HG03460 (cell line): ENCODE data around the gene PIM3.

Experiments used
- ATAC-seq: cut with Tn5 transposase; IDR thresholded peaks from one replicate; pipeline ENCODE4 v1.9.1; 2021; ENCODE audit not compliant: unreplicated experiment

PIM3 gene

DNA sequence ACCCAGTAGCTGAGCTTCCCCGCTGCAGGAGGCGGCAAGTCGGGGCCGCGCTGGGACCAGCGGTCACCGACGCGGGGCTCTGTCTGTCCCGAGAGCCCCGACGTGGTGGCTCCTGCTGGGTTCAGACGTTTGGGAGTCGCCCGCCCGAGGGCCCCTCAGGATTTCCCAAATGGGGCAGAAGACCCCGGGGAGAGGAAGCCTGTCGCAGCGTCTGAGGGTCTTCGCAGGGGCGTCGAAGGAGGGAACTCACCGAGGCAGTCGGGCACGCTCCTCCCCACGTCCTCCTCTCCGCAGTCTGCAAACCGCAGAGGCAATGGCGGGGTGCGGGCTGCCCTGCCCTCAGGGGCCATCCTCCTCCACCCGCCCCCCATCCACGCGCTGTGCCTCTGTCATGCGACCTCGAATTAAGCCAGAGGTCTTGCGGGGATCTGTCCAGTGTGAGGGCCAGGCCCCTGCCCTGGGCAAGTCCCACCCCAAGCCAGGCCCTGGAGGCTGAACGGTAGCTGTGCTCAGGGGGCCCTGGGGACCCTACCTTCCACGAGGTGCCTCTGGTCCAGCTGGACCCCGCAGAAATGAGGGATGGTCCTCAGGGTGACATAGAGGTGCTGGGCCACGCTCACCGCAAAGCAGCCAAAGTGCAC is 39.5 kb downstream of the PIM3 start:
- ATAC-seq: no peak

DNA sequence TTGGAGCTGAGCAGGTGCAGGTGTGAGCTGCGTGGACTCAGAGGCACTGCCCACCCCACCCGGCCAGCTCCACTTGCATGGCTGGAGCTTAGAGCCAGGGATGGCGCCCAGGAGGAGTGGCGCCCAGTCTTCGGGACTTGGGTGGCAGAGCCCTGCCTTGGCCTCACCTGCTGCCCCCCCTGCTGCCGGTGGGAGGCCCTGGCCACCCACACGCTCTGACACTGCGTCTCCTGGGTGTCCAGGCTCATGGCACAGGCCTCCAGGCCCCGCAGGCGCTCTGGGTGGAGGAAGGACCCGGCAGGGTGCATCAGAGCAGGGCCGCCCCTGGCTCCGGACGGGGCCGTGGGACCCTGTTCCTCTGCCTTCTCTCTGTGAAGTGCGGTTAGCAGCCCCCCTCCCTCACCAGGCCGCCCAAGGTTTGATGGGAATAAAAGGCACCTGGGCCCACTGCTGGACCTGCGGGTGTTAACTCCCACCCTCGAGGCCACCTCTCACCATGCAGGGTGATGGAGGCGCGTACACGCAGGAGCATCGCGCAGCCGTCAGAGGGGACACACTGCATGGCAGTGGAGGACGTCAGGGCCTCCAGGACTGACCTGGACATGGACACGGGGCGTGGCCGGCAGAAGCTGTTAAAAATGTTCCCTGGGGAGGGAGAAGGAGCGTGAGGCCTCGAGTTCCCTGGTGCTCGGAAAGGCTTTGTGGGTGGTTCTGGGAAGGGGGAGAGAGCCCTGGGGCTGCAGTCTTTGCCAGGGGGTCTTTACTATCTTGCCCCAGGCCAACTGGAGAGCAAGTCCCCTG is 40.2 kb downstream of the PIM3 start:
- no peak for ATAC-seq

GRCh38 chr22:50001388-50002231 is 41.0 kb downstream of the PIM3 start:
- ATAC-seq: no peak

DNA sequence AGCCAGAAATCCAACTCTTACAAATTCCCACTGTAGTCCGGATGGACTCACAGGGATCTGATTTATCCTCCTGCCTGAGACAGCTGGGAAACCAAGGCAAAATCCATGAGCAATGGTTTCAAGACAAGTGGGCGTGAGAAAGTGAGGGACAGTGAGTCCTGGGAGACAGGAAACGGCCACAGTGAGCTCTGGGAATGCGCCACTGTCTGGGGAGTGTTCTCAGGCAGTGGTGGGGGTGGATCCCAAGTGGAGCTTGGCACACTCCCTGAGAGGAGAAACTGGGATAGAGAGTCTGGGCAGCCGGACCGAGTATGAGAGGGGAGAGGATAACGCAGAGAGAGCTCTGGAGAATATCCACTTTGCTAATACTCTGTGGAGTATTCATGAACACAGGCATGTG is 42.2 kb downstream of the PIM3 start:
- no peak for ATAC-seq

GRCh38 chr22:50004918-50005317 is 44.3 kb downstream of the PIM3 start:
- ATAC-seq: no peak

DNA sequence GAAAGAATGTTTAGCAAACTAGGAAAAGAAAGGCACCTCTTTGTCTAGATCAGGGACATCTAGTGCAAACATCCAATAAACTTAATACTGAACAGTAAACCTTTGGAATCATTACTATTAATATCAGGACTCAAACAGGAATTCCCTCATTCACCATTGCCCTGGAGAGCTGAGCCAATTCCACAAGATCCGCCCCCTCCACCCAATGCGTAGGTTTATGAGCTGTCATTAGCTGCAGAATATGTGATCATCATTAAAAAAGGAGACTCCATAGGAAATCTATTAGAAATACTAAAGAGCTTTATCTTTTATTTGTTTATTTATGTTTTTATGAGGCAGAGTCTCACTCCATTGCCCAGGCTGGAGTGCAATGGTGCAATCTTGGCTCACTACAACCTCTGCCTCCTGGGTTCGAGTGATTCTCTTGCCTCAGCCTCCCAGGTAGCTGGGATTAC is 46.5 kb downstream of the PIM3 start:
- no peak for ATAC-seq

GRCh38 chr22:50008151-50009040 is 47.8 kb downstream of the PIM3 start:
- ATAC-seq: no peak

DNA sequence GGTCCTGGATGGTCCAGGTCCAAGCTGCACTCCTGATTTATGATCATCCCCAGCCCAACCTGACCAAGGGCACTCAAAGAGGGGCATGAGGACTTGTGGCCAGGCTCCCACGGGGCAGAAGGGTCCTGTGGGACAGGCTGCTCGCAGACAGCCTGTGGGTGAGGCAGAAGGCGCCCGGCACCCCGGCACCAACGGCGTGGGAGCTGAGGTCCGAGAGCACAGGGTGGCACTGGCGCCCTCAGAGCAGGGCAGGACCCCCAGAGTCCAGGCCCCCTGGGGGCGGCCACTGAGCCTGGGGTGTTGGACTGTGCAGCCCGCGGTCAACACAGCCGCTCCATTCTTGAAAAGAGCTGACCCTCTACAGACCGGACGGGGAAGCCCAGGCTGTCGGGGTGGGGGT is 48.7 kb downstream of the PIM3 start:
- no peak for ATAC-seq

DNA sequence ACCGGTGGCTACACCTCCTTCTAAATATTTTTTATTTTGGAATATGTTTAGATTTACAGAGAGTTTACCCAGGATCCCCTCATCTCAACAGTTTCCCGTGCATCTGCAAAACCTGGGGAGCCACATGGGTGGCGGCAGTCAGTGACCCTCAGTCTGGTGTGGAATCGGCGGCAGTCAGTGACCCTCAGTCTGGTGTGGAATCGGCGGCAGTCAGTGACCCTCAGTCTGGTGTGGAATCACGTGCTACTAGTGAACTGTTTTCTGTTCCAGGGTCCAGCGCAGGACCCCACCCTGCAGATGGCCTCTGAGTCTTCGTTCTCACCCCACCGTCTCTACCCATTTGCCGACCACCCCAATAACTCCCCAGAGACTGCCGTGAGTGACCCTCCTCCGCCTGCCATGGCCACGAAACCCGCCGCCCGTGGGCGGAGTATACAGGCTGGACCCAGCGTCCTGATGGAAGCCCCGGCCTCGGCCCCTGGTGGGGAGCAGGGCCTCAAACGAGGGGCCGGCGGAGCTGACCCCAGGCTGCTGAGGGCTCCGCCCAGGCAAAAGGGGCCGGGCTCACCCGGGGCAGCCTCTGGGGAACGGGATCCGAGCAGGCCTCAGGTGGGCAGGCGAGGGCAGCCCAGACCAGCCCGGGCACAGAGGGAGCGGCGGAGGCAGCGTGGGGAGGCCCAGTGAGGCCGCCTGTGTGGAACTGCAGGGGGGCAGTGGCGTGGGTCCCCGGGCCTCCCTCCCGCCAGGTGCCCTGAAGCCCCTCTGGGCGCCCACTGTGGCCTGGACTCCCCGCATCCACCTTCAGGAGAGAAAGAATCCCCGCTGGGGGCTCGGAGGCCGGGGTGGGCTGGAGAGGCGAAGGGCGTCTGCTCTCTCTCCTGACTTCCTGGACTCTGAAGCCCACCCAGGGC is 49.4 kb downstream of the PIM3 start:
- no peak for ATAC-seq

DNA sequence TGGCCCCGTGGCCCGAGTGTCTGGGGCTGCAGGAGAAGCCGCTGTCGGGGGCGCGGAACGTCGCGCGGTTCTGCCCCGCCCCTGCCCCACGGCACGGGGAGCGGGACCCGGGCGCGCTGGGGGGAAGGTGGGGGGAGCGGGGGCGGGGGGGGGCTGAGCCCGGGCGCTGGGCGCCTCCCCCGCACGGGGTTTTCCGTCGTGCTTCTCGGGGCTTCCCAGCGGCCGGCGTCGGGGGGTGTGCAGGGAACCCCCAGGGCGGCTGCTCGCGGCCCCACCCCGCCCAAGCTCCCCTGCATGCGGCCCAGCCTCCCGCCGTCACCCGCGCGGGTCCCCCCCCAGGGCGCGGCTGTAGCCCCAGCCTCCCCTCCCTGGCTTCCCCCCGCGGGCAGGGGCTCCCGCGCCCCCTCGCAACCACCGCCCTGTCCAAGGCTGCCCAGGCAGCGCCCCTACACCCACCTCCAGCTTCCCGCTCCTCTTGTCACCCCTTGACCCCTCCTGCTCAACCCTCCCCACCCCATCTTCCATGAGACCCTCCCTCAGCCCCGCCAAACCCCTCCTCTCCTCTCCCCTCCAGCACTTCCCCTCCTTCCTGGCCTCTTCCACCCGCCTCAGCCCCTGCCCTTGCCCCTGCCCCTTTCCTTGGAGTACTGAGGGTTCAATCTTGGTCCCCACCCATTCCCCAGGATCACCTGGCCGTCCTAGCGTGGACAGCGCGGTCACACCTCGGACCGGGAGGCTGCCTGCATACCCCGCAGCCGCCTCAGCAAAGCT is 50.3 kb downstream of the PIM3 start:
- no peak for ATAC-seq

- ATAC-seq: no peak
Observed at GRCh38 chr22:50011447-50012210, 51.1 kb downstream of the PIM3 start.

GRCh38 chr22:50012211-50013181 is 51.9 kb downstream of the PIM3 start, which contains the start of gene IL17REL:
Gene IL17REL, minus strand, starts transcription at chr22:50012765. Its CDS starts 119 bp downstream, at chr22:50012646.
- ATAC-seq: no peak
